NCI-H1417 treated with DMSO at 0.1 percent for 48 hours (cell line): ENCODE data around the gene NRXN3.

Experiments used
- DNase-seq: peaks from one replicate; lab custom pipeline; 2025; lab: John Stamatoyannopoulos, UW

Gene NRXN3

GRCh38 chr14:78721756-78722480, 551.7 kb downstream of the NRXN3 start:
- DNase-seq = no peak

- peak; percentile 66 for DNase-seq
These were observed 554.9 kb downstream of the NRXN3 start for GRCh38 chr14:78725086-78725485.

GRCh38 chr14:78737116-78737515, 566.9 kb downstream of the NRXN3 start:
- DNase-seq = no peak

DNA sequence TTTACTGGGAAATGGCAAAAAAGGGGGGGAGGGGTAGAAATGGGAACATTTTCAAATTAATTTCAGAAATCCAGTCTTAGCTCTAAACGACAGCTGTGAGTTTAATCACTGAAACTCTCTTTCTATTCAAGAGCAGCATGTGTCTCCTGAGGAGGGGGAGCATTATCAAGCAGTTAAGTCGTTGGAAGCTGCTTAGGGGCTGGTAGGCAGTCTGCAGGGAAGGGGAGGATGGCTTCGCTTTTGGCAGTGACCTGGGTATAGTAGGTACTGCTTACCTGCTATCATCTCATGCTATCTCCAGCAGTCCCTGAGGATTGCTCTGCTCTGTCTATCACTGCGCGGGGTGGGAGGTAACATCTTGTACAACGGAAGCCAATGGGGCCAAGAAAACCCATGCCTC, 567.4 kb downstream of the NRXN3 start:
- DNase-seq = no peak

- no peak for DNase-seq
These were observed 576.0 kb downstream of the NRXN3 start for GRCh38 chr14:78746086-78746595.

DNA sequence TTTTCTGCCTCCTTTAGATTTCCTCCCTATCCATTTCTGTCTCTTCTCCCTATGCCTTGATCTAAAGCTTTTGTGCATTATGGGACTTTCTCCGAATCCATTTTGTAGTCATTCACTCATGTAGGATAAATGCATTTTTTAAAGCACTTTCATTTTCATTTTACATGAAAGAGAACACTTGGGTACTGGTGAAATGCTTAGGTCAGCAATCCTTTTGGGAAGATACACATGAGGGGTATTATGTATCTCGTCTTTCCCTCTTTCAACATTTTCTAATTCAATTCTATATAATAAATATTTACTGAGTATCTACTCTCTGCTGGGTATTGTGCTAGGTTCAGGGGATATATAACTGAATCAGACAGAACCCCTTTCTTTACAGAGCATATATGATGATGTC, 577.6 kb downstream of the NRXN3 start:
- no peak for DNase-seq

GRCh38 chr14:78752518-78753188, 582.5 kb downstream of the NRXN3 start:
- no peak for DNase-seq

DNA sequence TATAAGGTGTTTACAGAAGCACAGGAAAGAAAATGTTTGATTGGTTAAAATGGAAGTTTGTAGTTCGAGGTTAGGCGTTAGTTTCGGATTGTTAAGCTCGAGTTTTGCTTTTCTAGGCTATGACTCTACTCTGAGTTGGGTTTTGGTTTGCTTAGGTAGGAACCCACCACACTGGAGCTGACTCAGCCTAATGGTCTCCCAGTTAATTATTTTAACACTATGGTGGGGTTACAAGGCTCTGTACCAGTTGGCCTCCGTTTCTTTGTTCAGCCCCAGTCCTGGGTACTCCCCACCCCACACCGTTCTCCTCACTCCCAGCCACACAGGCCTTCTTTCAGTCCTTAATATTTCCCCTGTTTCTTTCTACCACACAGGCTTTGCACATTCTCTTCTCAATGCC, 583.9 kb downstream of the NRXN3 start:
- no peak for DNase-seq

DNA sequence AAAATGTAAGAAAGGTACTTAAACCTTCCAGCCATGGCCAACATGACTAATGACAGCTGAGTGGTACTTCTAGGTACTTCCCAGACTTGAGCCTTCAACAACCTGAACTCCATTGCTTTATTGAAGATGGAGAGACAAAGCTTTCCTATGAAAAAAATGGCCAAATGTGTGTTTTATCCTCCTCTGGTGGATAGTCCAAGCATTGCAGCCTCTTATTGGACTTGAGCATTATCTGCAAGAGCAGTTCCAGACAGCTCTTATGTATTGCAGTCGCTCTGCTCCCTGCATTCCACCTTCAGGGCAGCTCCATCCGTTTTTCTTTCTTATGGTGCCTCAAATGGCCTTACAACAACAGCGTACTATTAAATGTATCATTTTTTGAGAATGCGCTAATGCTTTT, 588.2 kb downstream of the NRXN3 start:
- no peak for DNase-seq

DNA sequence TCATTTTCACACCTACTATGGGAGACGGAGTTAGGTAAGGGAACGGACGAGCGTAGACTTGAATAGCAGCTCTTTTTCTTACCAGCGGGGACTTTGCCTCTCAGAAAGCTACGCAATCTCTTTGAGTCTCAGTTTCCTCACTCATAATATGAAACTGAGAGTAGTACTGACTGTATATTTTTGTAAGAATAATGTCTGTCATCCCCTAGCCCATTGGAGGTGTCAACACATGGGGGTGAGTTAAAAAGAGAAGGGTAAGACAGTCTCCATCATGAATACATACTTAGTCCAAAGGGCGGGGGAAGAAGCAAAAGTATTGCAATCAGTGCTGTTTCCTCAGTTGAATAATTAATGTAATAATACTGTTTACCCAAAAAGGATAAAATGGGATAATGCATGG, 592.2 kb downstream of the NRXN3 start:
- DNase-seq = no peak

- DNase-seq = no peak
These were observed 593.6 kb downstream of the NRXN3 start for GRCh38 chr14:78763746-78764145.

GRCh38 chr14:78764240-78764639, 594.1 kb downstream of the NRXN3 start:
- no peak for DNase-seq

DNA sequence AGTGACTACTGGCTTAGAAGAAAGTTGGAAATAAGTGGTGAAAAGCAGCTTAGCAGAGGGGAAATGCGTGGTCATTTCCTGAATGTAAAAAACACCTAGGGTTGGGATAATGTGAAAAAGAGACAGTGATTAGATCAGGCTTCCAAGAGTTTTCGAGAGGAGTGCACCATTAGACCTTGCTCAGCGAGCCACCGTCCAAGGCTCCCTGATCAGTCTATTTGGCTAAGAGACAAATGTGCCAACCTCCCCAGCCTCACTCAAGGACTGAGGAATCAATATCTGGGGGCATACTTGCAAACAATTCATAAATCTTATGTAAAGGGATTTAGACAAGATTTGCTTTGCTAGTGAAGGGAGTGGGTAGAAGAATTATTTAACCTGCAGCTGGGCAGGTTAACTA, 594.5 kb downstream of the NRXN3 start:
- no peak for DNase-seq

DNA sequence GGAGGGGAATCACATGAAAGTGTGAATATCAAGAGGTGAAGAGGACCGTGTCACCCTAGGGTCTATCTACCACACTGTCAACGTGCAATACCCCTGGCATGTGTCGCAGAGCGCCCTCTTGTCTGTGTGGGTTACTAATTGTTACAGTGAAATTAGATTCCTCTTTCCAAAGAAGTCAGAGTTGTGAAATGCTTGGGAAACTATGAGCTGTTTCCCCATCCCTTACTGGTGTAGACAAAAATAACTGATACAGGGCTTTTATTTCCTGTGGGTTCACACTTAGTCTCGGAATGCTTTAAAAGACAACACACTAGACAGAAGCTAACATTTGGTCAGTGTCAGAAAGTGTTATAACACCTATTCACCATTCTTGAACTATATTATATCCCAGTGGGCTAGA, 597.3 kb downstream of the NRXN3 start:
- no peak for DNase-seq

DNA sequence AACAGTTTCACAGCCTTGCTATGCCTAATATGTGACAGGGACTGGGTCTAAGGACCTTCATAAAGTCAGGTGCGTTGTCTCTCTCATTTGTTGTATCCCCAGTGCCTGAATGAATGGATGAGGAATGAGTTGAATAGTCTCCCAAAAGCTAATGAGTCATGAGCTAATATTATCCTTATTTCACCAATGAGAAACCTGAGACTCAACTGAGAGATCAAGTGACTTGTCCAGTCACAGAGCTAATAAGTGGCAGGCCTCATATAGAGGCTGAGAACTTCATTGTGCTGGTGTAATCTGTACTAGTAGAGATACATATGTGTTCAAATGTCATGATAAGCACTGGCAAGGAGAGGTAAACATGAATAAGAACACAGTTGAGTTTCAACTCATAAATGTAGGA, 612.4 kb downstream of the NRXN3 start:
- no peak for DNase-seq

DNA sequence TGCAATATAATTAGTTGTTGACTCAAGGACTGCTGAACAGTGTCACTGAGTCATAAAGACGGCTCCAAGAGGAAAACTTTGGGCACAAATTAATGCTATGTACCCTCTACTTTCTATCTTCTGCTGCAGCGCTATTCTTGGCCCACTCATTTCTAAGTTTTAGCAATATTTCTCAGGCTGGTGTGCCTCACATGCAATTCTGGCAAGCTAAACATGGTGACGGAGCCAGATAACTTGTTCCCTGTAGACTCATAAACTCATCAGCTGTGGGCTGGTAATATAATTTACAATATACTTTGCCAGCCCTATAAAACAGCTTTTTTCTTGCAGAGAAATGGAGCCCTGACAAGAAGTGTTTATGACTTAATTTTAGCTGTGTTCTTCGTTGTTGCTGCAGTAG, 615.1 kb downstream of the NRXN3 start:
- DNase-seq = no peak

GRCh38 chr14:78788467-78789360, 618.5 kb downstream of the NRXN3 start:
- DNase-seq = no peak

- DNase-seq = no peak
These were observed 620.1 kb downstream of the NRXN3 start for GRCh38 chr14:78790271-78790670.

- no peak for DNase-seq
These were observed 628.6 kb downstream of the NRXN3 start for GRCh38 chr14:78798757-78799156.

- no peak for DNase-seq
These were observed 635.4 kb downstream of the NRXN3 start for GRCh38 chr14:78805570-78805969.

GRCh38 chr14:78823035-78823434, 652.9 kb downstream of the NRXN3 start:
- no peak for DNase-seq

DNA sequence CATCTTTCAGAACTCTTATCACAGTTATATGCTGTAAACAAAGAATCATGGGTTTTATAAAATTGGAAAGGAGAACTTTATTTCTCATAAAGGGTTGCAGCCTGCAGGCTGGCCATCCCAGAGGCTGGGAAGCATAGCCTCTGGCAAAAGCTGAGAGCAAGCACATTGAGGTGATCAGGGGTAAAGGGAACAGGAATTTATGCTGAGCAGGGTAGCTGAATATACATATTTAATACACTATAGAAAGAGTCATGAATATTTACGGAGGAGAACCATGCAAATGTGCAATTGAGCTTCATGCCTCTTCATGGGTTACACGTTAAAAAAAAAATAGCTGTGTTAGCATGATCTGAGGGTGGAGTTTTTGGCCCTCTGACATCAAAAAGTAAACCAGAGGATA, 653.3 kb downstream of the NRXN3 start:
- no peak for DNase-seq

DNA sequence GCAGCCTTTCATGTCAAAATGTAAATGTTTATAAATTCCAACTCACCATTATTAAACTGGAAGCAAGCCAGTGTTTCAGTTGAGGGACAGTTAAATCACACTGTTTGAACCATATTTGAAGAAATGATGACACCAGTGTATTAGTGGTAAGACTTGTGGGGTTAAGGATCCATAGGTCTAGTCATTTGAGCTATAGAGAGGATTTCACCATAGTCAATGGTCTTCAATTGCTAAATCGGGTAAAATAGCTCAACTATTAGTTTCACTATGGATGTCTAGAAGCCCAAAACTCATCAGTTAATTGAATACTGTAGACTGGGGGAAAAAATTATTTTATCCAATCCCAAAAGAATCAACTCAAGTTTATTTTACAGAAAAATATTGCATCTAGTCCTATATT, 659.1 kb downstream of the NRXN3 start:
- no peak for DNase-seq
